NB4 (cell line): ENCODE measurements around the gene KLHL26.

Experiments used
- DNase-seq: peaks from one replicate; pipeline ENCODE4 v3.0.0; 2010; ENCODE audit warnings: low read depth
- H3K4me3 ChIP-seq: one replicate; pipeline ENCODE4 v1.5.1; 2011; ENCODE audit warnings: mild to moderate bottlenecking, low read depth, low read length, moderate library complexity
- CTCF ChIP-seq: IDR thresholded peaks from one replicate; pipeline ENCODE4 v1.5.1; 2012; ENCODE audit warnings: low read depth, low read length
- MAX ChIP-seq: IDR thresholded peaks from 2 replicates; pipeline ENCODE4 v1.6.1; 2011; ENCODE audit warnings: low read depth, low read length
- MYC ChIP-seq: IDR thresholded peaks from 2 replicates; pipeline ENCODE4 v1.6.1; 2011; ENCODE audit warnings: low read depth, low read length
- POLR2A ChIP-seq: IDR thresholded peaks from 2 replicates; pipeline ENCODE4 v1.6.1; 2011; ENCODE audit warnings: mild to moderate bottlenecking; ENCODE audit not compliant: insufficient read length; ENCODE audit errors: extremely low read depth

Gene KLHL26

GRCh38 chr19:18616023-18616422 lies 20.8 kb upstream of the KLHL26 start:
- no peak overlapping the region for H3K4me3 ChIP-seq
- no peak for DNase-seq
- TF ChIP-seq CTCF (no peak), MYC (no peak), MAX (no peak), POLR2A (no peak)

DNA sequence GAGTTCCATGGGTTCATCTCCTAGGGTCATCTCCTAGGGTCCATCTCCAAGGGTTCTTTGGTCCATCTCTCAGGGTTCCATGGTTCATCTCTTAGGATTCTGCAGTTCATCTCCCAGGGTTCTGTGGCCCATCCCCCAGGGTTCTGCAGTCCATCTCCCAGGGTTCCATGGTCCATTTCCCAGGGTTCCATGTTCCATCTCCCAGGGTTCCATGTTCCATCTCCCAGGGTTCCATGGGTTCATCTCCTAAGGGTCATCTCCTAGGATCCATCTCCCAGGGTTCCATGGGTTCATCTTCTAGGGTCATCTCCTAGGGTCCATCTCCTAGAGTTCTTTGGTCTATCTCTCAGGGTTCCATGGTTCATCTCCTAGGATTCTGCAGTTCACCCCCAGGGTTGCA lies 19.3 kb upstream of the KLHL26 start:
- TF ChIP-seq MYC, result no peak
- TF ChIP-seq MAX, result no peak
- no peak for TF ChIP-seq POLR2A
- no peak for TF ChIP-seq CTCF
- DNase-seq, result no peak
- H3K4me3 ChIP-seq, result no peak overlapping the region

DNA sequence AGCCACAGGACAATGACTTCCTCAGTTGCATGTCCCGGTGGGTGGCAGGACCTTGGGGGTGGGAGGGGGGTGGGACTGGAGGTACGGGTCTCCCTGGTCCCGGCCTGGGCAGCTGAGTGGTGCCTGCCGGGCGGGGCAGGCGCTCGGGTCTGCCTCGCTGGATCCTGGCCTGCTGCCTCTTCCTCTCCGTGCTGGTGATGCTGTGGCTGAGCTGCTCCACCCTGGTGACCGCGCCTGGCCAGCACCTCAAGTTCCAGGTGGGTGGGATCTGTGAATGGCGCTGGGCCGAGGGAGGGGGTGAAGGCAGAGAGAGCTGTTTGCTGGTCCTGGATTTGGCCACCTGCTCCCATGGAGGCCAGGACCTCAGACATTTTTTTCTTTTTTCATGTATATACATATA lies 18.6 kb upstream of the KLHL26 start:
- TF ChIP-seq CTCF (no peak), POLR2A (no peak), MAX (no peak), MYC (no peak)
- no peak for DNase-seq

DNA sequence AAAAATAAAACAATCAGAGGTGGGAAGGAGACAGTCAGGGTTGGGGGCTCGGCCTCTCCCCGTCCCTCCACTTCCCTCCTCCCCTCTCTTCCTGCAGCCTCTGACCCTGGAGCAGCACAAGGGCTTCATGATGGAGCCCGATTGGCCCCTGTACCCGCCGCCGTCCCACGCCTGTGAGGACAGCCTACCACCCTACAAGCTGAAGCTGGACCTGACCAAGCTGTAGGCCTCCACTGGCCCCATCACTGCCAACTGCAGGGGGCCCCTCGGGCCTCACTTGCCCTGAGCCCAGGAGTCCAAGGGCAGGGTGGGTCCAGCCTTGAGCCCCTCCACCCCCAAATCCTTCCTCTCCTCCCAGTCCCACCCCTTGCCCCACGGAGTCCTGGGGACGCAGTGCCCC lies 16.5 kb upstream of the KLHL26 start:
- H3K4me3 ChIP-seq, result no peak overlapping the region
- no peak for DNase-seq
- TF ChIP-seq MAX, result no peak
- TF ChIP-seq CTCF, result no peak
- no peak for TF ChIP-seq POLR2A
- TF ChIP-seq MYC, result no peak

More for the DNA sequence above, 18.6 kb upstream of the KLHL26 start:
- no peak overlapping the region for H3K4me3 ChIP-seq

DNA sequence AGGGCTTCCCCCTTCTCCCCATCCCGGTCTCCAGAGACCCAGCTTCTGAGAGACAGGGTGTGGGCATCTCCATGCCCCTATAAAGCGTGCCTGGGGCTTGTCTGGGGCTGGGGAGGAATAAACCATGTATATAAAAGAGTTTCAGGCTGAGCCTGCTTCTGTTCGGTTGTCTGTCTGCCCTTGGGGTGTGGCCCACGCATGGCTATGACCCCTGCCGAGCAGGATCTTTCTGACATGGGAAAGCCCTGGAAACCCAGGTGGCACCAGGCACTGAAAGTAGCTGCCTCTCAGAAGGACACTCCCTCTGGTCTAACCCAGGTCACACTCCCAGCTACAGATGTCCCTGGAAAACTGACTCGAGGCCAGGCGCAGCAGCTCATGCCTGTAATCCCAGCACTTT lies 15.9 kb upstream of the KLHL26 start:
- no peak for DNase-seq
- H3K4me3 ChIP-seq, result no peak overlapping the region
- no peak for TF ChIP-seq MAX
- TF ChIP-seq MYC, result no peak
- TF ChIP-seq POLR2A, result no peak
- TF ChIP-seq CTCF, result no peak

DNA sequence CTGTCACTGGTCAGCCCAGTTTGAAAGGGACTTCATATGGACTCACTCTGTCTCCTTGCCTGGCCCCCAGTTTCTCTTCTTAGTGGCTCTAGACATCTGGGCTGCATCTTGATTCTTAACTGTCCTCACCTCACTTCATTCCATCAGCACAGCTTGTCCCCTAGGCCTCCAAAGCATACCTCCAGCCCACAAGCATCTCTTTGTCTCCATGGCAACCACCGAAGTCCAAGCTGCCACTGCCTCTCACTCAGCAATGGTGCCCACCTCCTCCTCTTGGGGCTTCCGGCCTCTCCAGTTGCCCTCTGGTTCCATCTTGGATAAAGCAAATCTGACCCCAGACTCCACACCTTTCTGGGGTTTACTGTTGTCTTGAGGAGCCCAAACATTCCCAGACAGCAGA lies 9.9 kb upstream of the KLHL26 start:
- TF ChIP-seq POLR2A (no peak), MAX (no peak), MYC (no peak), CTCF (no peak)
- DNase-seq, result no peak
- H3K4me3 ChIP-seq, result no peak overlapping the region
